Cerebellar cortex (tissue), 1 donor: ENCODE measurements around the gene PTPRJ.

Experiments used
- DNase-seq: peaks from one replicate; pipeline ENCODE4 v3.0.0-alpha.2; 2015; ENCODE audit warnings: low spot score

Gene PTPRJ

GRCh38 chr11:47997063-47998053 is 17.0 kb downstream of the PTPRJ start:
- DNase-seq = no peak

GRCh38 chr11:47998345-47998732 is 18.0 kb downstream of the PTPRJ start:
- no peak for DNase-seq

GRCh38 chr11:47998733-47999359 is 18.5 kb downstream of the PTPRJ start:
- no peak for DNase-seq

GRCh38 chr11:48000432-48000831 is 20.1 kb downstream of the PTPRJ start:
- DNase-seq = no peak

- DNase-seq = no peak
Measured at GRCh38 chr11:48001438-48002021, 21.2 kb downstream of the PTPRJ start.

GRCh38 chr11:48002561-48002960 is 22.2 kb downstream of the PTPRJ start:
- DNase-seq = no peak

GRCh38 chr11:48003926-48004325 is 23.6 kb downstream of the PTPRJ start:
- no peak for DNase-seq

GRCh38 chr11:48004456-48004855 is 24.1 kb downstream of the PTPRJ start:
- no peak for DNase-seq

GRCh38 chr11:48005136-48005535 is 24.8 kb downstream of the PTPRJ start:
- DNase-seq = no peak

GRCh38 chr11:48005831-48006270 is 25.5 kb downstream of the PTPRJ start:
- no peak for DNase-seq

GRCh38 chr11:48006301-48006992 is 26.1 kb downstream of the PTPRJ start:
- DNase-seq = no peak

- DNase-seq = no peak
Measured at GRCh38 chr11:48007677-48008076, 27.3 kb downstream of the PTPRJ start.

GRCh38 chr11:48008951-48009270 is 28.6 kb downstream of the PTPRJ start:
- no peak for DNase-seq

- no peak for DNase-seq
Measured at GRCh38 chr11:48011102-48011797, 30.9 kb downstream of the PTPRJ start.

- DNase-seq = no peak
Measured at GRCh38 chr11:48011798-48012391, 31.5 kb downstream of the PTPRJ start.

- DNase-seq = no peak
Measured at GRCh38 chr11:48013269-48013901, 33.0 kb downstream of the PTPRJ start.

GRCh38 chr11:48014917-48015316 is 34.6 kb downstream of the PTPRJ start:
- no peak for DNase-seq

- DNase-seq = no peak
Measured at GRCh38 chr11:48017105-48017830, 36.9 kb downstream of the PTPRJ start.

- no peak for DNase-seq
Measured at GRCh38 chr11:48017831-48018527, 37.6 kb downstream of the PTPRJ start.
